Measurements from ENCODE around the gene LYPD6.

DNA sequence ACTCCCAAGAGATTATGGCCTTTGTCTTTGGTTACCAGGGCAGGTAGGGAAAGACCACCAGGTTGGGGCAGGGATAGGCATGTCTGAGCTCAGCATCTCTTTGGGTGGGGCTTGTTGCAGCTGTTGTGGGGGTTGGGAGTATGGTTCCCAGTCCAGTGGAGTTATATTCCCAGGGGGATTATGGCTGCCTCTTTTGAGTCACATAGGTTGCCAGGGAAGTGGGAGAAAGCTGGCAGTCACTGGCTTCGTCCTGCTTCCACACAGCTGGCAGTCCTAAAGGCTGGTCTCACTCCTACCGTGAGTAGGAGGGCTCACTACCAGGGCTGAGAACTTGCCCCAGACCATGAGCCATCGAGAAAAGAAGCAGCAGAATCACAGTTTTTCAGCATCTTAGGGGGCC is 79.1 kb downstream of the LYPD6 start:
- TF ChIP-seq, protein P1, sequence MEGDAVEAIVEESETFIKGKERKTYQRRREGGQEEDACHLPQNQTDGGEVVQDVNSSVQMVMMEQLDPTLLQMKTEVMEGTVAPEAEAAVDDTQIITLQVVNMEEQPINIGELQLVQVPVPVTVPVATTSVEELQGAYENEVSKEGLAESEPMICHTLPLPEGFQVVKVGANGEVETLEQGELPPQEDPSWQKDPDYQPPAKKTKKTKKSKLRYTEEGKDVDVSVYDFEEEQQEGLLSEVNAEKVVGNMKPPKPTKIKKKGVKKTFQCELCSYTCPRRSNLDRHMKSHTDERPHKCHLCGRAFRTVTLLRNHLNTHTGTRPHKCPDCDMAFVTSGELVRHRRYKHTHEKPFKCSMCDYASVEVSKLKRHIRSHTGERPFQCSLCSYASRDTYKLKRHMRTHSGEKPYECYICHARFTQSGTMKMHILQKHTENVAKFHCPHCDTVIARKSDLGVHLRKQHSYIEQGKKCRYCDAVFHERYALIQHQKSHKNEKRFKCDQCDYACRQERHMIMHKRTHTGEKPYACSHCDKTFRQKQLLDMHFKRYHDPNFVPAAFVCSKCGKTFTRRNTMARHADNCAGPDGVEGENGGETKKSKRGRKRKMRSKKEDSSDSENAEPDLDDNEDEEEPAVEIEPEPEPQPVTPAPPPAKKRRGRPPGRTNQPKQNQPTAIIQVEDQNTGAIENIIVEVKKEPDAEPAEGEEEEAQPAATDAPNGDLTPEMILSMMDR (IDR thresholded peaks at IDR 0.05; ENCODE audit: low read length) = no peak
- no peak for TF ChIP-seq EZH2phosphoT487 (IDR thresholded peaks at IDR 0.05; ENCODE audit: low read length)
- TF ChIP-seq EZH2 (optimal IDR thresholded peaks at IDR 0.05; ENCODE audit: low read depth, low read length) = no peak

Data from MM.1S (cell line).